ENCODE results near the gene SRSF1. TPM values are rescaled to one million over a fixed set of nuclear protein-coding genes. Genes with fewer than 3 reads are reported as not detected.
A peak's percentile ranks its signal among the peaks of the same experiment; 100 is the strongest.

The SRSF1 gene
- total RNA-seq, 4 donors from 2014 or later = 134 to 223 (median 200) TPM

DNA sequence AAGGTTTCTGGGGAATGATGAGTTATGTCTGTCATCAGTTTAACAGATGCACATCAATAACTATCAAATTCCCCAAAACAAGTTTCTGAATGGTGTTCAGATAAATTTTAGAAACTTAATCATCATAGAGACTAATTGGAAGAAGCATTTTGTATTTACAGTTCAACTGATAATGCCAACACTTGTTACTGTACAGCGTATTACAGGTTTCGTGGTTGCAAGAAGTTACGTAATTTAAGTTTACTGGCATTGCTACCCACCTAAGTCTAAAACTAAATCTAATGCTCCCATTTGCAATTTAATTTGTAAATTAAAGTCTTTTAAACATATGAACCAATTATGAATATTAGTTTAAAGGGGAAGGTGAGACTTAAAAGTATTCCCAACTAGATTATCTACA lies 3.0 kb downstream of the SRSF1 start:
- H3K27ac ChIP-seq = no peak overlapping the region
- peak overlapping the region in 2 of 4 donors; percentile 1 to 76 for H3K4me3 ChIP-seq
- H3K4me1 ChIP-seq = peaks cover 15 to 75% (median 34%) of the 10 kb centered on the region in 3 donors
- TF ChIP-seq POLR2A (IDR thresholded peaks at IDR 0.05) = no peak
- no peak for TF ChIP-seq CTCF (IDR thresholded peaks at IDR 0.05)
- no peaks in the 10 kb centered on the region for H3K27me3 ChIP-seq
- 47 to 51% methylated on average over 3 of the region's 3 CpGs for WGBS, 2 donors
- no peaks in the 10 kb centered on the region for H3K9me3 ChIP-seq
- intact Hi-C loops (cut with DNase I) = no loop called here
- no peak for DNase-seq
- peaks cover 0 to 61% (median 14%) of the 10 kb centered on the region in 3 donors for H3K36me3 ChIP-seq

DNA sequence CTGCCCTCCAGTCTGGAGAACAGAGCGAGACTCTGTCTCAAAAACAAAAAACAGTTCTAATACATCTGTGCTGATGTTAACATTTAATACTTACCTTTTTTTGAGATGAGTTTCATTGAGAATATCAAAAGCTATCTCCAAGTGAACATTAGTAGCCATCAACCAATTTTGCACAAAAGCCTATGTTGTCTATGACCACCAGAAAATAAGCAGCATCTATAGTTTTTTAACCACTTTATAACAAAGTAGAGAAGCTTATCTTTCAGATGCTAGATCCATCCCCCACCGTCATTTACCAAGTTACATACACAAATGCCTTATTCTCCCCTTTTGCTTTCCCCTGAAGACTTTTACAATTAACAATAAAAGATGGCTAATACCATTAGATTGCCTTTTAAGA lies 4.1 kb downstream of the SRSF1 start:
- Histone ChIP-seq H3K4me1 (peaks cover 10 to 68% (median 30%) of the 10 kb centered on the region in 3 donors), H3K4me3 (no peak overlapping the region), H3K27me3 (no peaks in the 10 kb centered on the region), H3K27ac (no peak overlapping the region), H3K36me3 (peaks cover 2 to 64% (median 14%) of the 10 kb centered on the region in 3 donors), H3K9me3 (no peaks in the 10 kb centered on the region)
- TF ChIP-seq CTCF (IDR thresholded peaks at IDR 0.05) (no peak), POLR2A (IDR thresholded peaks at IDR 0.05) (no peak)
- no peak for DNase-seq
- WGBS, 2 donors = 80 to 86% methylated on average over 2 of the region's 2 CpGs
- intact Hi-C loops (cut with DNase I) = no loop called here

DNA sequence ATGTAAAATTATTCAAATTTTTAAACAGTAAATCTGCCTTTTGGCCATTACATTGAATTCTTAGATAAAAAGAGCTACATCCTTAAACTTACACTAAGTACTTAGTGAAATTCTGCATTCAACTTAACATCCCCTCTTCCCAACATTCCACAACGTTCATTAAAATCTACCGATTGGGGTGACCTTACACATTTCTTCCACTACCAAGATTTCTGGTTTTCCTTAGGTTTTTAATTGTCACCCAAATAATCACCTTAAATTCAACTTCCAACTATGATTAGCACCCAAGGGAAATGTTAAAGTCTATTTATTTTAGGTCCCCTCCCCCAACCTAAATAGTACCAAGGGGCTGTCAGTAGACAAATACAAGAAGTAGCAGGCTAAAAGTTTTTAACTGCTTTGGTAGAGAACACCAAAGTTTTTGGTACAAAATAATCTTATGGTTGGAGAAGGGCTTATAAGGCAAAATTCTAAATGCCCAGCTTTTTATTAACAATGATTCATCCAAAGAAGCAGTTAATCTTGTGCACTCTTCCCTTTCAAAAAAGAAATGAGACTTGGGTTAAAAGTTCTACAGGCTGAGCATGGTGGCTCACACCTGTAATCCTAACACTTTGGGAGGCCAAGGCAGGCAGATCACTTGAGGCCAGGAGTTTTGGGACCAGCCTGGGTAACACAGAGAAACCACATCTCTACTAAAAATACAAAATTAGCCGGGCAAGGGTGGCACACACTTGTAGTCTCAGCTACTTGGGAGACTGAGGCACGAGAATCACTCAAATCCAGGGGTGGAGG lies 4.7 kb downstream of the SRSF1 start:
- H3K4me3 ChIP-seq = no peak overlapping the region
- no peak overlapping the region for H3K27ac ChIP-seq
- no peaks in the 10 kb centered on the region for H3K9me3 ChIP-seq
- H3K4me1 ChIP-seq = peaks cover 8 to 65% (median 29%) of the 10 kb centered on the region in 3 donors
- H3K27me3 ChIP-seq = no peaks in the 10 kb centered on the region
- peaks cover 2 to 70% (median 14%) of the 10 kb centered on the region in 3 donors for H3K36me3 ChIP-seq
- TF ChIP-seq POLR2A (IDR thresholded peaks at IDR 0.05) (no peak), CTCF (IDR thresholded peaks at IDR 0.05) (peak in 1 of 6 experiments; percentile 4)
- WGBS, 2 donors = 63 to 64% methylated on average over 3 to 4 of the region's 4 CpGs
- no peak for DNase-seq
- intact Hi-C loops (cut with DNase I) = no loop called here

DNA sequence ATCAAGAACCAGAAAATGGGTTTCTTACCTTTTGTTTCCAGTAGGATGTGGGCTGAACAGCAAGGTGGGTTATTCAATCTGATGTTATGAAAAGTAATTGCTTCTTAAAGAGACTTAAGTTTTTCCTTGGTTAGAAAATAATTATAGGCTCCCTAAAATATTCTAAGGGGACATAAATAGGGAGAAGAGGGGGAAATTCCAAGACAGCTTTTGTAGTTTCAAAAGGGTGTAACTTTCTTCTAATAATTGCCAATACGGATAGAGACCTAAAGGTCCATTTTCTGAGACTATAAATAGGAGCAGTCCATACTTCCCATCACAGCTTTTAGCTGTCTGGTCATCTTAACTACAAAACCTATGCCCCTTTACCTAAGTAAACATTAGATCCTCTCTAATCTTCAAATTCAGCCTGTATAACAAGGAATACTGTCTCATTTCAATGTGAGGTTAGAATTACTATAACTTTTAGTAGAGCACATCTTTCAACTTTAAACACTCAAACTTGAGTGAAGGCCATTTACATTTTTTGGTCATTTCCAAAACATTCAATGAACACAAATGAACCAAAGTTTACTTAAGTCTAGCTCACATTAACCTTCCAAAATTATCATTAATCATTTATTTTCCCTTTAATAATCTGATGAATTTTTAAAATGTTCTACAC lies 5.5 kb downstream of the SRSF1 start:
- intact Hi-C loops (cut with DNase I) = no loop called here
- Histone ChIP-seq H3K36me3 (peaks cover 2 to 75% (median 14%) of the 10 kb centered on the region in 3 donors), H3K27me3 (no peaks in the 10 kb centered on the region), H3K4me3 (no peak overlapping the region), H3K27ac (no peak overlapping the region), H3K4me1 (peaks cover 8 to 65% (median 29%) of the 10 kb centered on the region in 3 donors), H3K9me3 (no peaks in the 10 kb centered on the region)
- no peak for DNase-seq
- WGBS, 2 donors = 30 to 52% methylated on average over 1 of the region's 1 CpG
- no peak for TF ChIP-seq POLR2A (IDR thresholded peaks at IDR 0.05)
- no peak for TF ChIP-seq CTCF (IDR thresholded peaks at IDR 0.05)

- no peak overlapping the region for H3K4me3 ChIP-seq
- WGBS, 2 donors = 61 to 93% methylated on average over 1 of the region's 1 CpG
- H3K36me3 ChIP-seq = peaks cover 2 to 64% (median 6%) of the 10 kb centered on the region in 3 donors
- H3K4me1 ChIP-seq = peaks cover 0 to 63% (median 15%) of the 10 kb centered on the region in 3 donors
- H3K9me3 ChIP-seq = no peaks in the 10 kb centered on the region
- TF ChIP-seq CTCF (IDR thresholded peaks at IDR 0.05) (peak; percentile 73 to 88 (median 86)), POLR2A (IDR thresholded peaks at IDR 0.05) (no peak)
- intact Hi-C loops (cut with DNase I) = loop anchor here (5.0 to 10.0 kb wide), 2 partner anchors 55 to 142 kb away; no protein-coding TSS in a partner anchor
- DNase-seq = no peak
- H3K27me3 ChIP-seq = no peaks in the 10 kb centered on the region
- peak overlapping the region in 1 of 4 donors; percentile 17 for H3K27ac ChIP-seq
Observed at GRCh38 chr17:57999496-58000017, 7.5 kb downstream of the SRSF1 start.
